ENCODE results near the gene MAP3K10.
"Not testable (repeated sequence)": the region's sequence is repeated elsewhere in the genome, so short reads cannot be mapped to it uniquely, and the experiment has no call there.

The MAP3K10 gene

GRCh38 chr19:40163541-40164129 lies 27.6 kb upstream of the MAP3K10 start:
- peak overlapping the region in 1 of 2 donors; percentile 78 for H3K27ac Mint-ChIP-seq
- no peaks in the 10 kb centered on the region for H3K27me3 Mint-ChIP-seq
- DNase-seq (no peak), ATAC-seq (no peak)
- no peak overlapping the region for H3K4me3 Mint-ChIP-seq
- no peaks in the 10 kb centered on the region for H3K9me3 Mint-ChIP-seq
- peaks cover 16% of the 10 kb centered on the region for H3K4me1 Mint-ChIP-seq

- peak overlapping the region in 1 of 2 donors; percentile 1 for H3K4me3 Mint-ChIP-seq
- no peak overlapping the region for H3K27ac Mint-ChIP-seq
- DNase-seq (peak; percentile 68 to 70), ATAC-seq (peak; percentile 84)
- H3K27me3 Mint-ChIP-seq: no peaks in the 10 kb centered on the region
- H3K4me1 Mint-ChIP-seq: peaks cover 16% of the 10 kb centered on the region
- H3K9me3 Mint-ChIP-seq: no peaks in the 10 kb centered on the region
These were observed 25.8 kb upstream of the MAP3K10 start for GRCh38 chr19:40165362-40165937.

- not testable (repeated sequence) for H3K4me3 Mint-ChIP-seq, ATAC-seq, DNase-seq, H3K4me1 Mint-ChIP-seq, H3K27me3 Mint-ChIP-seq, H3K27ac Mint-ChIP-seq, H3K9me3 Mint-ChIP-seq
These were observed 21.5 kb upstream of the MAP3K10 start for GRCh38 chr19:40169482-40170302.

- H3K4me3 Mint-ChIP-seq, H3K27me3 Mint-ChIP-seq, ATAC-seq: not testable (repeated sequence)
These were observed 20.8 kb upstream of the MAP3K10 start for GRCh38 chr19:40170303-40170989.

GRCh38 chr19:40171293-40171692 lies 19.9 kb upstream of the MAP3K10 start:
- not testable (repeated sequence) for H3K9me3 Mint-ChIP-seq, H3K4me3 Mint-ChIP-seq, H3K27me3 Mint-ChIP-seq, DNase-seq, ATAC-seq, H3K27ac Mint-ChIP-seq, H3K4me1 Mint-ChIP-seq

More at GRCh38 chr19:40170303-40170989, 20.8 kb upstream of the MAP3K10 start:
- H3K9me3 Mint-ChIP-seq, H3K27ac Mint-ChIP-seq, DNase-seq, H3K4me1 Mint-ChIP-seq: not testable (repeated sequence)

- H3K27ac Mint-ChIP-seq: no peak overlapping the region
- no peak for ATAC-seq
These were observed 17.1 kb upstream of the MAP3K10 start for GRCh38 chr19:40174092-40174491.

GRCh38 chr19:40175820-40176219 lies 15.4 kb upstream of the MAP3K10 start:
- ATAC-seq (no peak), DNase-seq (no peak)
- H3K27ac Mint-ChIP-seq: no peak overlapping the region
- peaks cover 11% of the 10 kb centered on the region for H3K27me3 Mint-ChIP-seq
- no peaks in the 10 kb centered on the region for H3K9me3 Mint-ChIP-seq
- no peaks in the 10 kb centered on the region for H3K4me1 Mint-ChIP-seq
- H3K4me3 Mint-ChIP-seq: no peak overlapping the region

More at GRCh38 chr19:40174092-40174491, 17.1 kb upstream of the MAP3K10 start:
- Mint-ChIP-seq H3K9me3 (no peaks in the 10 kb centered on the region), H3K4me1 (no peaks in the 10 kb centered on the region), H3K27me3 (no peaks in the 10 kb centered on the region), H3K4me3 (no peak overlapping the region)
- DNase-seq: no peak

- no peak for ATAC-seq
- no peak overlapping the region for H3K27ac Mint-ChIP-seq
These were observed 13.7 kb upstream of the MAP3K10 start for GRCh38 chr19:40177286-40178070.

GRCh38 chr19:40178756-40179155 lies 12.5 kb upstream of the MAP3K10 start:
- ATAC-seq (no peak), DNase-seq (no peak)
- Mint-ChIP-seq H3K4me3 (no peak overlapping the region), H3K27me3 (peaks cover 11% of the 10 kb centered on the region), H3K27ac (no peak overlapping the region), H3K4me1 (no peaks in the 10 kb centered on the region), H3K9me3 (no peaks in the 10 kb centered on the region)

More at GRCh38 chr19:40177286-40178070, 13.7 kb upstream of the MAP3K10 start:
- Mint-ChIP-seq H3K9me3 (no peaks in the 10 kb centered on the region), H3K27me3 (peaks cover 11% of the 10 kb centered on the region), H3K4me3 (no peak overlapping the region), H3K4me1 (no peaks in the 10 kb centered on the region)
- DNase-seq: no peak

GRCh38 chr19:40184273-40184672 lies 7.0 kb upstream of the MAP3K10 start:
- Mint-ChIP-seq H3K4me1 (no peaks in the 10 kb centered on the region), H3K9me3 (no peaks in the 10 kb centered on the region), H3K27me3 (peaks cover 11% of the 10 kb centered on the region), H3K4me3 (no peak overlapping the region), H3K27ac (no peak overlapping the region)
- ATAC-seq (no peak), DNase-seq (no peak)

GRCh38 chr19:40191836-40192646 lies 815 bp downstream of the MAP3K10 start:
- H3K9me3 Mint-ChIP-seq: no peaks in the 10 kb centered on the region
- no peaks in the 10 kb centered on the region for H3K27me3 Mint-ChIP-seq
- DNase-seq: peak; percentile 32 to 34

GRCh38 chr19:40192758-40193586 lies 1.7 kb downstream of the MAP3K10 start:
- ATAC-seq: no peak
- Mint-ChIP-seq H3K4me1 (peaks cover 38% of the 10 kb centered on the region), H3K4me3 (peak overlapping the region; percentile 65 to 75), H3K9me3 (no peaks in the 10 kb centered on the region), H3K27ac (no peak overlapping the region), H3K27me3 (no peaks in the 10 kb centered on the region)
- no peak for DNase-seq

More at GRCh38 chr19:40191836-40192646, 815 bp downstream of the MAP3K10 start:
- Mint-ChIP-seq H3K4me1 (peaks cover 34% of the 10 kb centered on the region), H3K27ac (peak overlapping the region in 1 of 2 donors; percentile 34), H3K4me3 (peak overlapping the region; percentile 65 to 75)
- ATAC-seq: peak; percentile 29

GRCh38 chr19:40193587-40193849 lies 2.3 kb downstream of the MAP3K10 start:
- DNase-seq (no peak), ATAC-seq (no peak)
- no peak overlapping the region for H3K27ac Mint-ChIP-seq
- peaks cover 39% of the 10 kb centered on the region for H3K4me1 Mint-ChIP-seq
- no peak overlapping the region for H3K4me3 Mint-ChIP-seq
- no peaks in the 10 kb centered on the region for H3K9me3 Mint-ChIP-seq
- H3K27me3 Mint-ChIP-seq: no peaks in the 10 kb centered on the region
